Cerebellar cortex (tissue), 1 donor: ENCODE data around the gene TMC8.

Experiments used
- DNase-seq: peaks from one replicate; pipeline ENCODE4 v3.0.0-alpha.2; 2015; ENCODE audit warnings: low spot score

TMC8 gene

DNA sequence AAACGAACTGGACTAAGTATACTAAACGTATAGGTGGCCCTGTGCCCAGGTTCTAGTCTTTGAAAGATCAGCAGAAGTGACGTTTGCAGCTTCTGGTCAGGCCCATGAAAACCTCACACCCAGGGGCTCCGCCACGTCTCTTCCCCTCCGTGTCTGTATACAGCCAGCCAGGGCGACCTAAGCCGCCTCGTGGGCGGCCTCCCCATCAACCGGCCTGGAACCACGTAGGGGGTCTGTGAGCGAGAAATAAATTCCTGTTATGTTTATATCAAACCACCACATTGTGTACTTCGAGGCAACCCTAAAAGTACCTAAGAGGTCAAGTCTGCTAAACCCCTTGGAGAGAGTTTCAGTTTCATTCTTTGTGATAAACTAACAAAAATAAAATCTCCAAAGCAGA lies 49.5 kb downstream of the TMC8 start:
- DNase-seq: no peak

DNA sequence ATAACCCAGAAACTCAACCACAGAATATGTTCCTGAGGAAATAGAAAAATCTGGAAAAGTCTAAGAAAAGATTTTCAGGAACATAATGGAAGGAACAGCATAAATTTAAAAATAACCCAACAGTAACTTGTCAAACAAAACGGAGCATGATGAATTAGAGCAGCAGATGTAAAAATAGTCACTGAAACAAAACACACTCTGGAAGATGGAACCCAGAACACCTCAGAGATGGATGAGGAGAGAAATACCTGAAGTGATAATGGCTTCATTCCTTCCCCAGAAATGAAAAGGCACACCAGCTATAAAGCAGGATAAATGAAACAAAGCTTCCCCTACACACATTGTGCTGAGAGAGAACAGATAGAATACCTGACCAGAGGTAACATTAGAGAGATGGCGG lies 49.9 kb downstream of the TMC8 start:
- no peak for DNase-seq

GRCh38 chr17:78182504-78182903 lies 51.9 kb downstream of the TMC8 start:
- no peak for DNase-seq

DNA sequence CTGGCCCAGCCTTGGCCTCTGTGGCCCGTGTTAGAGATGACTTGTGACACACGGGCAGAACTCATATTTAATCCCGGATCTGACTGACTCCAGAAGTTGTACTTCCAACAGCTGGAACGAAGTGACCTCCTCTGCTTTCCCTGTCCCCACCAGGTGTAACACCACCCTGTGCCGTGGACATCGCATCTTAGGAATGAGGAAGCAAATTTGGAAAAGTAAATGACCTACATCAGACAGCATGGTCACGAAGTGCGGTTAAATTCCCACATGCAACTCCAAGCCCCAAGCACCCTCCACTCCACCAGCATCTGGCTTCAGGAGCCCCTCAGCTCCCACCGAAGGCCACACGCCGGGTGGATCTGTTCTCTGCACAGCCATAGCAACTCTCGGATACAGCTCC lies 53.3 kb downstream of the TMC8 start:
- DNase-seq: no peak

DNA sequence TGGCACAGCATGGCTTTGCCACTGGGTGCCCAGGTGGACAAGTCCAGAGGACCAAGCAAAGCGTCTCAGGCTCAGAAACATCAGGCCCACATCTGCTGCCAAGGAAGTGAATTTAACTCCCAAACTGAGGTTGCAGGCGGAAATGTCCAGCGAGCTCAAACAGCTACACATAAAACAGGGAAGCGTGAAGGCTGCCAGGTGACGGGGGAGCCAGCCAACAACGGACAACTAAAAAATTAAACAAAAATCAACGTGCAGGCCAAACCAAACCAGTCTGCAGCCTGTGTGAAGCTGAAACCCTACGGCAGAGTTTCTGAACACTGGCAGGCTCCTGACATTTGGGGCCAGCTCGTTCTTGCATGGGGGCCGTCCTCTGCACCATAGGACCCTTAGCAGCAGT lies 53.8 kb downstream of the TMC8 start:
- DNase-seq: no peak

- DNase-seq: peak; percentile 62
These were observed 54.3 kb downstream of the TMC8 start for GRCh38 chr17:78184868-78185267.

DNA sequence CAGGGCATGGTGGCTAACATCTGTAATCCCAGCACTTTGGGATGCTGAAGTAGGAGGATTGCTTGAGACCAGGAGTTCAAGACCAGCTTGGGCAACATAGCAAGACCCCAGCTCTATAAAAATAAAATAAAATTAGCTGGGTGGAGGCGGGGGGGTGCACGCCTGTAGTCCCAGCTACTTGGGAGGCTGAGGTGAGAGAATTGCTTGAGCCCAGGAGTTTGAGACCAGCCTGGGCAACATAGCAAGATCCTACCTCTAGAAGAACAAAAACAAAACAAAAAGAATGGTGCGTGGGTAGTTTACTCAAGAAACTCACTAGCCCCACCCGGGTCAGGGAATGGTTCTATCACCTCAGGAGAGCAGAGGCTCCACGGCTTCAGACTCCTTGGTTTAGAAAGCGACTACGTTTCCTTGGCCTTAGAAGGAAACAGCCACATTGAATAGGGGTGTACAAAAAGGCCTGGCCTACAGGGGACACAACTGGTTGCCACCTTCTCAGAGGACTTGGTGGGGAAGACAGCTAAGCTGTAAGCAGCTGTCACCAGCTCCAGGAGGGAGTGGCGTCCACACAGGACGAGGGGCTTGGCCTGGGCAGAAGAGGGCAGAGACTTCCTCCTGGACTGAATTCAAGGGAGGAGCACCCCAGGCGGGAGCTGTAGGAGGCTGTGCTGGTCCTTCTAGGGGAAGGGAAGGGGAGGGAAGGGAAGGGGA lies 55.6 kb downstream of the TMC8 start:
- no peak for DNase-seq

GRCh38 chr17:78186692-78187595 lies 56.4 kb downstream of the TMC8 start, which contains the start of the genes AFMID and TK1:
TSS of gene AFMID (plus strand) at chr17:78187362. CDS start at chr17:78187371, 9 bp downstream.
TSS of gene TK1 (minus strand) at chr17:78187052. CDS start at chr17:78186994, 58 bp downstream.
- DNase-seq: peak; percentile 99
